Spleen (tissue), 7 donors: ENCODE measurements around the gene YLPM1.

Source experiments
- CTCF ChIP-seq, 11 experiments: fragments of 200-600 bp in 7 of 11; fragments of 450-650 bp in 4 of 11; sonication (generic) in 4 of 11; IDR thresholded peaks in 8 of 11; conservative IDR thresholded peaks in 3 of 11; 1 replicate in 7 of 11; 2 replicates in 4 of 11; pipeline versions ENCODE4 v1.4.0 to v1.8.0; 2016 to 2021; ENCODE audit warnings: antibody characterized with exemption in 11 of 11, inconsistent platforms in 4 of 11, mild to moderate bottlenecking in 1 of 11
- POLR2A ChIP-seq, 3 donors: fragments of 450-650 bp; IDR thresholded peaks; one replicate each; pipeline ENCODE4 v1.5.1; 2017; ENCODE audit warnings: antibody characterized with exemption in 3 of 3, mild to moderate bottlenecking in 1 of 3
- POLR2AphosphoS5 ChIP-seq, 3 donors: sonication (generic); formaldehyde crosslinking; IDR thresholded peaks; one replicate each; pipeline ENCODE4 v1.5.1; 2017; ENCODE audit warnings: antibody characterized with exemption in 3 of 3
- donor health status: DM: no; HTN: no; CAD: no; lungs with moderate emphysema.
- donor health status: DM: no; HTN: no; CAD: no.
- donor health status: DM: no; HTN: no; CAD: no.

DNA sequence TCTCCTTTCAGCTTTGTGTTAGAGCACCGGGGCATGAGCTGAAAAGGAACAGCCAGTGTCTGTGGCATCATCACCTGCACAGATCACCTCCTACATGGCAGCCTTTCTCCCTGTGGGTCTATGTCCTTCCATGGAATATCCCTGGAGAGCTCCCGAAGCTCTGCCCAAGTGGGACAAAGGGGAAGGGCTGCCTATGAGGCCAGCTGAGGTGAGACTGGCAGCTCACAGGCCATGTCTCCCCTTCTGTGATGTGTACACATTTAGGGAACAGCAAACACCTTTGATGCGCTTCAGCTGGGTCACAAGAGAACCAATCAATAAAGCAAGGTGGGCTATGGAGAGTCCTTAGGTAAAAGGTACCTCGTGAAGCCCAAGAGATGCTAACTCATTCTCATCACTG is 108.7 kb downstream of the YLPM1 start:
- no peak for TF ChIP-seq CTCF (IDR thresholded peaks at IDR 0.05 in 8 of 11, conservative IDR thresholded peaks at IDR 0.05 in 3 of 11)
- no peak for TF ChIP-seq POLR2A (IDR thresholded peaks at IDR 0.05)
- TF ChIP-seq POLR2AphosphoS5 (IDR thresholded peaks at IDR 0.05) = no peak
